Measurements from ENCODE around the gene PEX5L. TPM values are rescaled to one million over a fixed set of nuclear protein-coding genes. Genes with fewer than 3 reads are reported as not detected.

PEX5L gene
- total RNA-seq, 1 experiment from 2014 or later, result 3.2 TPM

GRCh38 chr3:179935710-179936109 lies 101.0 kb downstream of the PEX5L start (continued):
- TF ChIP-seq ZNF532 (CRISPR knock-in tag; IDR thresholded peaks at IDR 0.05; ENCODE audit: borderline replicate concordance) (no peak), NR3C1 (CRISPR knock-in tag; conservative IDR thresholded peaks at IDR 0.05; ENCODE audit: low read depth) (no peak)

- Mint-ChIP-seq H3K4me3 (no peak overlapping the region), H3K36me3 (no peaks in the 10 kb centered on the region; the same call in 1 of the 2 replicates), H3K27me3 (ENCODE audit: low read depth) (no peaks in the 10 kb centered on the region), H3K27ac (no peak overlapping the region), H3K9me3 (peaks cover 16% of the 10 kb centered on the region), H3K4me1 (peaks cover 14% of the 10 kb centered on the region)
- DNase-seq (ENCODE audit: low spot score) (no peak), ATAC-seq (no peak)
- POLR2A ChIA-PET, result no interaction called here
- TF ChIP-seq SOX15 (CRISPR knock-in tag; IDR thresholded peaks at IDR 0.05) (no peak), ZNF416 (CRISPR knock-in tag; IDR thresholded peaks at IDR 0.05) (no peak), ZNF396 (CRISPR knock-in tag; IDR thresholded peaks at IDR 0.05; ENCODE audit: borderline replicate concordance) (no peak), ZNF138 (CRISPR knock-in tag; conservative IDR thresholded peaks at IDR 0.05) (no peak), CREB1 (CRISPR knock-in tag; IDR thresholded peaks at IDR 0.05) (no peak), ATF1 (CRISPR knock-in tag; IDR thresholded peaks at IDR 0.05) (no peak), JUN (CRISPR knock-in tag; IDR thresholded peaks at IDR 0.05) (no peak), HMGA2 (CRISPR knock-in tag; IDR thresholded peaks at IDR 0.05) (no peak), ARID4B (CRISPR knock-in tag; IDR thresholded peaks at IDR 0.05; ENCODE audit: borderline replicate concordance) (no peak), CBFB (CRISPR knock-in tag; IDR thresholded peaks at IDR 0.05; ENCODE audit: low read depth) (no peak), MYBL2 (CRISPR knock-in tag; IDR thresholded peaks at IDR 0.05) (no peak), GRHL2 (CRISPR knock-in tag; IDR thresholded peaks at IDR 0.05; ENCODE audit: insufficient replicate concordance, severe bottlenecking) (no peak)
- TF ChIP-seq, protein P1, sequence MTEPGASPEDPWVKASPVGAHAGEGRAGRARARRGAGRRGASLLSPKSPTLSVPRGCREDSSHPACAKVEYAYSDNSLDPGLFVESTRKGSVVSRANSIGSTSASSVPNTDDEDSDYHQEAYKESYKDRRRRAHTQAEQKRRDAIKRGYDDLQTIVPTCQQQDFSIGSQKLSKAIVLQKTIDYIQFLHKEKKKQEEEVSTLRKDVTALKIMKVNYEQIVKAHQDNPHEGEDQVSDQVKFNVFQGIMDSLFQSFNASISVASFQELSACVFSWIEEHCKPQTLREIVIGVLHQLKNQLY (CRISPR knock-in tag; IDR thresholded peaks at IDR 0.05), result no peak
- CTCF ChIA-PET, result no interaction called here
Observed at GRCh38 chr3:179933914-179934313, 102.8 kb downstream of the PEX5L start.

DNA sequence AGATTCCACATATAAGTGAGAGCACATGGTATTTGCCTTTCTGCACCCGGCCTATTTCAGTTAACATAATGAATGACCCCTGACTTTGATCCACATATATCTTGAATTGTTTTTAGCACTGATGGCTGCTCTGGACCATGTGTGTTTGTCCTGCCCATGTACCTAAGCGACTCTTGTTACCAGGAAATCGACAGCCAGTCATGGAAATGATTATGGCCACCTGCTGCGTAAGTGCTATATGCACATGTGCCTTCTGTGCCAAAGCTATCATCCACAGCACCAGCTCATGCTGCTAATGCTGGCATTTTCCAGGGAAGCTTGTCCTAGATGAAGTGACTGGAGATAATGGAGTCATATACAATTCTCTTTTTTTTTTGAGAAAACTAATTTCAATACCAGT lies 103.7 kb downstream of the PEX5L start:
- Mint-ChIP-seq H3K4me3 (no peak overlapping the region), H3K4me1 (peaks cover 17% of the 10 kb centered on the region), H3K27me3 (ENCODE audit: low read depth) (no peaks in the 10 kb centered on the region), H3K9me3 (peaks cover 15% of the 10 kb centered on the region), H3K36me3 (no peaks in the 10 kb centered on the region; the same call in 1 of the 2 replicates), H3K27ac (no peak overlapping the region)
- CTCF ChIA-PET, result no interaction called here
- POLR2A ChIA-PET, result no interaction called here
- ATAC-seq (no peak), DNase-seq (ENCODE audit: low spot score) (no peak)
- no peak for TF ChIP-seq USF2 (CRISPR knock-in tag; IDR thresholded peaks at IDR 0.05)
- TF ChIP-seq ZNF423 (CRISPR knock-in tag; IDR thresholded peaks at IDR 0.05), result no peak
- TF ChIP-seq ETV6 (CRISPR knock-in tag; IDR thresholded peaks at IDR 0.05), result no peak
- no peak for TF ChIP-seq ATF2 (CRISPR knock-in tag; IDR thresholded peaks at IDR 0.05; ENCODE audit: borderline replicate concordance, low read depth)
- no peak for TF ChIP-seq HMGA2 (CRISPR knock-in tag; IDR thresholded peaks at IDR 0.05)
- no peak for TF ChIP-seq RELA (CRISPR knock-in tag; IDR thresholded peaks at IDR 0.05; ENCODE audit: borderline replicate concordance)

All from WTC11 (cell line).